Coronary artery (tissue), 2 donors: ENCODE data around the gene EPHA4.

Experiments
- DNase-seq: peaks from one replicate; pipeline ENCODE4 v3.0.0-alpha.2; 2017; ENCODE audit warnings: low spot score
- H3K27ac ChIP-seq, 2 donors: fragments of 200-600 bp; sonication (generic); one replicate each; pipeline ENCODE4 v1.5.1; 2016 to 2019
- H3K4me3 ChIP-seq: fragments of 200-600 bp; sonication (generic); 2 replicates; pipeline ENCODE4 v1.5.1; 2016; ENCODE audit warnings: mild to moderate bottlenecking, moderate library complexity
- TF ChIP-seq, protein P1 (sequence below): fragments of 200-600 bp; sonication (generic); IDR thresholded peaks from one replicate; pipeline ENCODE4 v1.5.1; 2019; ENCODE audit warnings: antibody characterized with exemption

Gene EPHA4

DNA sequence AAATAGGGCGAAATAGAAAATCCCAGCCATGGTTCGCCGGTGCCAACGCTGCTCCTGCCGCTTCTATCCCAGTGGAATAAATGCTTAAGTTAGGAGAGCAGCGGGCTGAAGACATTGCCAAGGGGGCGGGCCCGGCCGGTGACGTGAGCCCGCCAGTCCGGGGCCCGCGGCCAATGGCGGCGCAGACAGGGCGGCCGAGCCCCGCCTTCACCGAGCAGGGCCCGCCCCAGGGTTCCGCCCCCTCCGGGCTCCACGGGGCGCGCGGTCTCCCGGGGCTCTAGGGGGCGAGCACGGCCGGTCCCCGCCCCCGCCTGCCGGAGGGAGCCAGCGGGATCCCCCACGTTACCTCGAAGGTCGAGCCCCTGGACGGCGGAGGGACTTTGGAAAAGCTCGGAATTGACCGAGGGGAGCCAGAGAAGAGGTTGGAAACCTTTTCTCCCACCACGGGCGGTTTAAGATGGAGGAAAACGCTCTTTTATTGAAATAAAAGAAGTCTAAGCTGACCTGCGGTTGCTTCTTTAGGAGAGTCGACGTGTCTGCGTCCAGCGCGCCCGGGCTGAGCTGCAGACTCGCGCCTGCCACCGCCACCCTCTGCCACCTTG is at the start of gene EPHA4:
EPHA4 (minus strand) TSS at position 86 of the 602 bp plus-strand sequence; CDS start at position 30, 56 bp downstream.
- Histone ChIP-seq H3K27ac (peak within 1 kb of the TSS; percentile 26 to 86), H3K4me3 (peak within 1 kb of the TSS; percentile 83)
- TF ChIP-seq, protein P1, sequence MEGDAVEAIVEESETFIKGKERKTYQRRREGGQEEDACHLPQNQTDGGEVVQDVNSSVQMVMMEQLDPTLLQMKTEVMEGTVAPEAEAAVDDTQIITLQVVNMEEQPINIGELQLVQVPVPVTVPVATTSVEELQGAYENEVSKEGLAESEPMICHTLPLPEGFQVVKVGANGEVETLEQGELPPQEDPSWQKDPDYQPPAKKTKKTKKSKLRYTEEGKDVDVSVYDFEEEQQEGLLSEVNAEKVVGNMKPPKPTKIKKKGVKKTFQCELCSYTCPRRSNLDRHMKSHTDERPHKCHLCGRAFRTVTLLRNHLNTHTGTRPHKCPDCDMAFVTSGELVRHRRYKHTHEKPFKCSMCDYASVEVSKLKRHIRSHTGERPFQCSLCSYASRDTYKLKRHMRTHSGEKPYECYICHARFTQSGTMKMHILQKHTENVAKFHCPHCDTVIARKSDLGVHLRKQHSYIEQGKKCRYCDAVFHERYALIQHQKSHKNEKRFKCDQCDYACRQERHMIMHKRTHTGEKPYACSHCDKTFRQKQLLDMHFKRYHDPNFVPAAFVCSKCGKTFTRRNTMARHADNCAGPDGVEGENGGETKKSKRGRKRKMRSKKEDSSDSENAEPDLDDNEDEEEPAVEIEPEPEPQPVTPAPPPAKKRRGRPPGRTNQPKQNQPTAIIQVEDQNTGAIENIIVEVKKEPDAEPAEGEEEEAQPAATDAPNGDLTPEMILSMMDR = no peak
- DNase-seq = peak; percentile 88

DNA sequence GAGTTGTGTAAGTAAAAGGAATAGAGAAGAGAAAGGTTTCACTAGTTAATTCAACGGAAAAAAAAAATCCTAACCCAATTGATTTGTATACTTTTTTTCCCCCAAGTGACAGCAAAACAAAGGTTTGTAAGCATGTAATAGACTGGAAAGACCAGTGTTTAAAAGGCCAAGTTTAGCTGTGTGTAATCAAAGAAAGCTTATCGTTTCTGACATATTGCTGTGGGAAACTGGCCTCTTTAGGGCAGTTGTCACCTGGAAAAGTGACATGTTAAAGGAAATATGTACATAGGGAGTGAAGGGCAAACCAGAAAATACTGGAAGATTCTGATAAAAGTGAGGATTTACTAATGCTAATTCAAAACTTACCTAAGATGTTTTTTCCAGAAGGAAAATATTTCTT is 45.9 kb upstream of the EPHA4 start:
- Histone ChIP-seq H3K4me3 (no peak overlapping the region), H3K27ac (no peak overlapping the region)
- TF ChIP-seq, protein P1 = no peak
- DNase-seq = no peak

DNA sequence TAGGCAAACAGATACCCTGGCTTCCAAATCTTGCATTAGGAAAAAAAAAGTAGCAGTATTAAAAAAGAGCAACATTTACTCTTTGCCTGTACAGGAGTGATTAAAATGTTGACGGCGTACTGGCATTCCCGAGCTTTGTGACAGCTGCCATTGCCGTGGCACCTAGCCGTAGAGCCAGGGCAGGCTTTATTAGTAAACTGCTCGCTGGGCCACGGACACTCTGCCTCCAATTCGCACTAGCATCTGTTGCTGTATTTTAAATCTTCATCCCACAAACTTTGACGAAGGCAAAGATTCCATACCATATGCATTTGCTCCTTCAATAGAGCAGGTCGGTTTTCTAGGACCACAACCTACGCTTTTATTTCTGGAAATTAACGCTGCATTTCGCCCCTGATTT is 44.5 kb upstream of the EPHA4 start:
- no peak overlapping the region for H3K27ac ChIP-seq
- TF ChIP-seq, protein P1 = no peak
- no peak for DNase-seq
- H3K4me3 ChIP-seq = no peak overlapping the region

DNA sequence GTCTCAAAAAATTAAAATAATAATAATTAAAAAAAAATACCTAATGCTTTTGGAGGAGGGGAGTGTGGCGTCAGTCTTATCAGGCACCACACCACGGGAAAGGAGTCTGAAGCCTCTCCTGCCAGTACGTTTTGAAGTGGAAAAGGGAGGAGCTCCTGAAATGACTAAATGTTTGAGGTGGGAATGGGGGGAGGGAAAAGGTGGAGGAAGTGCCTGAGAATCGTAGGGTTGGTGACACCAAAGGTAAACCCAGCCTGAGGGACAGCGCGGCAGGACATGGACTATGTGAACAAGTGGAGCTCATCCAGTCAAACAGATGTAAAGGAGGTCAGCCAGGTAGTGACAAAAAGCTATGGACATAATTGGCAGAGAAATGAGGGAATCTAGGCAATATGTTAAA is 42.2 kb upstream of the EPHA4 start:
- Histone ChIP-seq H3K27ac (no peak overlapping the region), H3K4me3 (no peak overlapping the region)
- DNase-seq = no peak
- TF ChIP-seq, protein P1 = no peak

DNA sequence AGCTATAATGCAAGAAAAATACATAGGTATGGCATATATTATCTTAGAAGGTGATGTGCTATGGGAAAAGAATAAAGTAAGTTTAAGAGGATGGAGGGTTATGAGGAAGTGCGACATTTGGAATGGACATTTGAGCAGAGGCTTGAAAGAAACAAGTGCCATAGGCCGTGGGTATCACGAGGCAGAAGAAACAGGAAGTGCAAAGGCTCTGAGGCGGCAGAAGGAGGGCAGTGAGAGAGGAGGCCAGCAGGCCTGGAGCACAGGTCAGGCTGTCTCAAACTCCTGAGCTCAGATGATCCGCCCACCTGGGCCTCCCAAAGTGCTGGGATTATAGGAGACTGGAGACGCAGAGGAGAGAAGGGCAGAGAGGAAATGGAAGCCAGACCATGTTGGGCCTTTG is 40.7 kb upstream of the EPHA4 start:
- no peak overlapping the region for H3K4me3 ChIP-seq
- no peak for DNase-seq
- no peak overlapping the region for H3K27ac ChIP-seq
- TF ChIP-seq, protein P1 = no peak

DNA sequence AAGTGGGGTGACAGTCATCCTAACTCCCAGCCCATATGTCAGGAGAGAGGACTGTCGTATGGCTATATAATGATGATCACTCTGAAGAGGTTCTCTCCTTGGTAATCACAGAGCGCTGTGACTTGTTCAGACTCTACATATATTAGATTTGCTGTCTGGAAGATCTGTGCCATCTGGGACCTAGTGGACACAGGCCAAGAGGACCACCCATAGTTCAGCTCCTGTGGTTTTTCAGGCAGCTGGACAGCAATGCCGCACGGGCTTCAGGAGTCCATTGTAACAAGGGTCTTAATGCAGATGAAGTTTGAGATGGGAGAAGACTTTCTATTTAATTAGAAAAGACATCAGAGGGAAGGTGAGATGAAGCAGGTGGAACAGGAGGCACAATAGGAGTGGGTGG is 40.1 kb upstream of the EPHA4 start:
- no peak overlapping the region for H3K4me3 ChIP-seq
- no peak for DNase-seq
- H3K27ac ChIP-seq = no peak overlapping the region
- TF ChIP-seq, protein P1 = no peak

DNA sequence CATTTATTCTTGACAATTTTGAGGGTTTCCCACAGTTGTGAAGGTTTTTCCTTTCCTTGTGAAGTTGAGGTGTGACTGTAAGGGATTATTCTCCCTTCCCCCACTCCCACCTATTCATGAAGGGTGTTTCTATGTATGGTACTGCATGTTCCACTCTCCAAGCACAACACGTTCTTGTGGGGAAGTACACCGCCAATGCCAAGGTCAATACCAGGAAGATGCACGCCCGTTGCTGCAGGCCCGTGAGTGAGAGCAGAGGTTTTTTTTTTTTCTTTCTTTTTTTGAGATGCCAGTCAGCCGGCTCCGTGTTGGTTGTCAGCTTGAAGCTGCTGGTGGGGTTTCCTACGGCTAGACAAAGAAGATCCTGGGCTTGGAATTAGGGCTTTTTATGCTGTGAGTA is 38.6 kb upstream of the EPHA4 start:
- TF ChIP-seq, protein P1 = no peak
- no peak overlapping the region for H3K27ac ChIP-seq
- DNase-seq = no peak
- H3K4me3 ChIP-seq = no peak overlapping the region
